ENCODE data around the gene FRMD1. TPM values are rescaled to one million over a fixed set of nuclear protein-coding genes. Genes with fewer than 3 reads are reported as not detected.
A peak's percentile ranks its signal among the peaks of the same experiment; 100 is the strongest.

Gene FRMD1
- total RNA-seq, 6 donors from 2014 or later, result not detected

GRCh38 chr6:168122521-168122920 lies 43.5 kb upstream of the FRMD1 start:
- TF ChIP-seq POLR2A (IDR thresholded peaks at IDR 0.05), result no peak
- TF ChIP-seq, protein P1, sequence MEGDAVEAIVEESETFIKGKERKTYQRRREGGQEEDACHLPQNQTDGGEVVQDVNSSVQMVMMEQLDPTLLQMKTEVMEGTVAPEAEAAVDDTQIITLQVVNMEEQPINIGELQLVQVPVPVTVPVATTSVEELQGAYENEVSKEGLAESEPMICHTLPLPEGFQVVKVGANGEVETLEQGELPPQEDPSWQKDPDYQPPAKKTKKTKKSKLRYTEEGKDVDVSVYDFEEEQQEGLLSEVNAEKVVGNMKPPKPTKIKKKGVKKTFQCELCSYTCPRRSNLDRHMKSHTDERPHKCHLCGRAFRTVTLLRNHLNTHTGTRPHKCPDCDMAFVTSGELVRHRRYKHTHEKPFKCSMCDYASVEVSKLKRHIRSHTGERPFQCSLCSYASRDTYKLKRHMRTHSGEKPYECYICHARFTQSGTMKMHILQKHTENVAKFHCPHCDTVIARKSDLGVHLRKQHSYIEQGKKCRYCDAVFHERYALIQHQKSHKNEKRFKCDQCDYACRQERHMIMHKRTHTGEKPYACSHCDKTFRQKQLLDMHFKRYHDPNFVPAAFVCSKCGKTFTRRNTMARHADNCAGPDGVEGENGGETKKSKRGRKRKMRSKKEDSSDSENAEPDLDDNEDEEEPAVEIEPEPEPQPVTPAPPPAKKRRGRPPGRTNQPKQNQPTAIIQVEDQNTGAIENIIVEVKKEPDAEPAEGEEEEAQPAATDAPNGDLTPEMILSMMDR (IDR thresholded peaks at IDR 0.05), result no peak
- TF ChIP-seq POLR2AphosphoS5 (IDR thresholded peaks at IDR 0.05), result no peak
- TF ChIP-seq EP300 (IDR thresholded peaks at IDR 0.05), result no peak
- no peak overlapping the region for H3K4me3 ChIP-seq
- no peaks in the 10 kb centered on the region for H3K27me3 ChIP-seq
- ATAC-seq (ENCODE audit: low FRiP score in 2 of 2), result no peak
- DNase-seq, result peak in 1 of 2 donors; percentile 9
- H3K4me1 ChIP-seq, result no peaks in the 10 kb centered on the region
- no peaks in the 10 kb centered on the region for H3K36me3 ChIP-seq
- H3K9me3 ChIP-seq, result no peaks in the 10 kb centered on the region
- 85 to 88% methylated on average over 8 to 9 of the region's 9 CpGs for WGBS, 2 donors
- no peak overlapping the region for H3K27ac ChIP-seq

- no peaks in the 10 kb centered on the region for H3K9me3 ChIP-seq
- H3K4me1 ChIP-seq, result no peaks in the 10 kb centered on the region
- no peaks in the 10 kb centered on the region for H3K36me3 ChIP-seq
- no peak overlapping the region for H3K4me3 ChIP-seq
- no peak overlapping the region for H3K27ac ChIP-seq
- 85 to 94% methylated on average over 14 of the region's 14 CpGs for WGBS, 2 donors
- ATAC-seq (ENCODE audit: low FRiP score in 2 of 2) (no peak), DNase-seq (peak; percentile 17 to 63)
- TF ChIP-seq POLR2A (IDR thresholded peaks at IDR 0.05) (no peak), POLR2AphosphoS5 (IDR thresholded peaks at IDR 0.05) (no peak), EP300 (IDR thresholded peaks at IDR 0.05) (no peak)
- TF ChIP-seq, protein P1 (IDR thresholded peaks at IDR 0.05), result no peak
- no peaks in the 10 kb centered on the region for H3K27me3 ChIP-seq
Measured at GRCh38 chr6:168122011-168122410, 43.0 kb upstream of the FRMD1 start.

DNA sequence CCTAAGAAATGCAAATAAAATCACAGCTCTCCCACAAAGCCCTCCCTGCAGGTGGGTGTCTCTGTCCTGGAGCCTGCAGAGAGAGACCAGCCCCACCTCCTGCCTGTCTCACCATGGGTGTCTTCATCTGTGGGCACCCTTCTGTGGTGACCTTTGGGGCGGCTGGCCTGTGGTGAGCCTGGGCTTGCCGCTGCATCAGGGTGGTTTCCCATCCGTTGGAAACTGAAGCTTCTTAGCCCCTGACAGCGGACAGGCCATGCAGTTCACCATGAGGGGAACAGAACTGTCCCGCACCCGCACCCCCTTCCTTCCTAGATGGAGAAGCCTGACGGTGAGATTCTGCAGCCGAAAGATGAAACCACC lies 42.3 kb upstream of the FRMD1 start:
- H3K4me3 ChIP-seq, result no peak overlapping the region
- TF ChIP-seq, protein P1 (IDR thresholded peaks at IDR 0.05), result no peak
- TF ChIP-seq EP300 (IDR thresholded peaks at IDR 0.05), result no peak
- 77 to 100% methylated on average over 4 to 8 of the region's 8 CpGs for WGBS, 2 donors
- no peaks in the 10 kb centered on the region for H3K9me3 ChIP-seq
- no peaks in the 10 kb centered on the region for H3K4me1 ChIP-seq
- H3K27me3 ChIP-seq, result no peaks in the 10 kb centered on the region
- DNase-seq, result peak in 1 of 2 donors; percentile 12
- H3K27ac ChIP-seq, result no peak overlapping the region
- ATAC-seq (ENCODE audit: low FRiP score in 2 of 2), result no peak
- no peaks in the 10 kb centered on the region for H3K36me3 ChIP-seq

GRCh38 chr6:168120390-168121302 lies 41.6 kb upstream of the FRMD1 start:
- Histone ChIP-seq H3K27ac (no peak overlapping the region), H3K36me3 (no peaks in the 10 kb centered on the region), H3K27me3 (no peaks in the 10 kb centered on the region), H3K4me1 (no peaks in the 10 kb centered on the region), H3K9me3 (no peaks in the 10 kb centered on the region), H3K4me3 (no peak overlapping the region)
- ATAC-seq (ENCODE audit: low FRiP score in 2 of 2) (no peak), DNase-seq (peak; percentile 11 to 56)
- 72 to 87% methylated on average over 14 to 15 of the region's 15 CpGs for WGBS, 2 donors
- no peak for TF ChIP-seq POLR2A (IDR thresholded peaks at IDR 0.05)
- TF ChIP-seq, protein P1 (IDR thresholded peaks at IDR 0.05), result no peak
- TF ChIP-seq EP300 (IDR thresholded peaks at IDR 0.05), result no peak
- no peak for TF ChIP-seq POLR2AphosphoS5 (IDR thresholded peaks at IDR 0.05)

GRCh38 chr6:168119539-168119938 lies 40.5 kb upstream of the FRMD1 start:
- no peaks in the 10 kb centered on the region for H3K9me3 ChIP-seq
- DNase-seq (no peak), ATAC-seq (ENCODE audit: low FRiP score in 2 of 2) (no peak)
- TF ChIP-seq, protein P1 (IDR thresholded peaks at IDR 0.05), result no peak
- no peak for TF ChIP-seq EP300 (IDR thresholded peaks at IDR 0.05)
- no peak for TF ChIP-seq POLR2AphosphoS5 (IDR thresholded peaks at IDR 0.05)
- TF ChIP-seq POLR2A (IDR thresholded peaks at IDR 0.05), result no peak
- no peaks in the 10 kb centered on the region for H3K36me3 ChIP-seq
- no peak overlapping the region for H3K27ac ChIP-seq
- H3K4me1 ChIP-seq, result no peaks in the 10 kb centered on the region
- H3K27me3 ChIP-seq, result no peaks in the 10 kb centered on the region
- H3K4me3 ChIP-seq, result no peak overlapping the region

Data from upper lobe of left lung (tissue), 6 donors.